Activated naive CD4-positive, alpha-beta T cell treated with Interleukin-2 at 50 U/mL for 16 hours (primary cell): Measurements from ENCODE around the gene DSTYK.
"Not testable (repeated sequence)": the region's sequence is repeated elsewhere in the genome, so short reads cannot be mapped to it uniquely, and the experiment has no call there.

Source experiments
- DNase-seq: peaks from one replicate; pipeline ENCODE4 v3.0.0-alpha.2; 2020

Gene DSTYK

DNA sequence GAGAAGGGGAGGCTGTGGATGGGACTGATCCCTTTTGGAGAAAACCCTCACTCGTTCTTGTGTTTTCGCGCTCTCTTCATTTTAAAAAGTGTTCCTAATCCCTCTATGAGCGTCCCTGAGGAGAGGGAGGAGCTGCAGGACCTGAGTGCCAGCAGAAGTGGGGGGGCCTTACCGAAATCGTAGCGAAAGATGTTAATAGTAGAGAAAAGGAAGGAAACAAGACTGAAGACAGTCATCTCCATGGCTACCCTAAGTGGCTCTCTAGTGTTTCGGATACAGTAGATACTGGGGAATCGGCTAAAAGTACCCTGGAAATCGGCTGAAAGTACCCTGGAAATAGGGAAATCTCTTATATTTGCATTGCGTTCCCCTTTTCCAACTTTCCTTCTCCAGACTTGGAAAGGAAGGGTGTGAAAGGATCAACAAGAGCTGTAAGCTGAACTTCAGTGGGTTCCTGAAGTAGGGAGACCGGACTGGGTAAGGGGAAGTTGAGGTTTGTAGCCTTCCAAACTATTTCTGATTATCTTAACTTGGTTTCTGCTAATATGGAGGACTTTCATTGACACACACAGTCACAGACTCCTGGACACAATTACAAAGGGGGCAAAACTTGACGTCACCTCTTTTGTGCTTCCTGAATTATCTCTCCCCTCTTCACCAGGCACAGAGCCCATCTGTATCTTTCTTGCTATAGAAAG, 486 bp upstream of the DSTYK start:
- DNase-seq = no peak

DNA sequence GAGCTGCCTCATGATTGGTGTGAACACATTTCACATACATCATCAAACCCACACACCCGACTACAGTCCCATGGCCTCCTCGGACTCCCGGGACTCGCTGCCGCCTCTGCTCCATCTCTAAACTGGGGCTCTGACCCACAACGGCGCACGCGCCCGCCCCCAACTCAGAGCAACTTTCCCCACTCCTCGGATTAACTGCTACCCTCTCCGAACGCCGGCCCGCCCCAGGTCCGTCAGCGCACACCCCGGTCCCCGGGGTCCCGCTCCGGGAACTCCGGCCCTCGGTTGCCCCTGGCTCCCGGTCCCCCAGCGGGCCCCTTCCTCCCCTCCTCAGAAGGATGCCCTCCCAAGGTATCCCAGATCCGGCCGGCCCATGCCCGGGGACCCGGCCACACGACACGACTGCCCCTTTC, 740 bp downstream of the DSTYK start:
- peak; percentile 30 for DNase-seq

DNA sequence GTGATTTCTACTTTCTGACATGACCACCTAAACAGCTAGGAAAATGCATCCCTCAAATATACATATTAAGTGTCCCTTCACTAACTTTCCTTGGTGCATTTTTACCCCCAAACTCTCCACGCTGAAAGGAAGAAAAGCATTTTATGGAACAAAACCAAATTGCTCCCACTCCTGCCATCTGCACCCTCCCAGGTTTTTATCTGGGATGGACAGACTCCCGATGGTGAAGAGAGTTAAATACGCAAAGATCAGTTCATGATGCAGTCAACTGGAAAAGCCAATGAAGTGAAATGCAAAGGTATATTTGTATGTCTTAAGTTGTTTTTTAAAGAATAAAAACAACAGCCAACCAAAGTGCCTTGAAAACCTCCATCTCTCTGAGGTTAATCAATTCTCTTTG, 2.7 kb downstream of the DSTYK start:
- DNase-seq = no peak

DNA sequence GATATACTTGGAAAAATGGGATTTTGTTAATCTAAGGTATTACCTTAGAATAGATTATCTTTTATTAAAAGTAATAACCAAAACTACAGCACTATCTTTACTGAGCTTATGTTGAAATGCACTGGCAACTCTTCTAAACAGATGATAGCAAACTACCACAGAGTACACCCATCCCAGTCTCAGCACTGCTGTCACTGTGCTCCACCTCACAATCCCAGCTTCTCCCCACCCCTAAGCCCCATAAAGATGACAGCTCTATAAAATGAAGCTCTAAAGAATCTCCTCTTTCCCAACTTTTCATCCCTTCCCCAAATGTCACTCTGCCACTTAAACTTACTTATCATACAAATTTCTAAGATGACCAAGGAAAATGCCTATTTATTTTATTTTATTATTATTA, 6.4 kb downstream of the DSTYK start:
- DNase-seq = no peak

DNA sequence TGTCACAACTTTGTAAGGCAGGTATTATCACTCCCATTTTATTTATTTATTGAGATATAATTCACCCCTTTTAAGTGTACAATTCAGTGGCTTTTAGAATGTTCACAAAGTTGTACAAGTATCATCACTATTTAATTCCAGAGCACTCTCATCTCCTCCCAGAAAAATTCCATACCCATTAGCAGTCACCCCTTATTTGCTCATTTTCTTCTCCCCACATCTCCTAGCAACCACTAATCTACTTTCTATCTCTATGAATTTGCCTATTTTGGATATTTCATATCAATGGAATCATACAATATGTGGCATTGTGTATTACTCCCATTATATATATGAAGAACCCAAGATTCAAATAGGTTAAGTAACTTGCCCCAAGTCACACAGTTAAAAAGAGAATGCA, 7.0 kb downstream of the DSTYK start:
- DNase-seq = no peak

DNA sequence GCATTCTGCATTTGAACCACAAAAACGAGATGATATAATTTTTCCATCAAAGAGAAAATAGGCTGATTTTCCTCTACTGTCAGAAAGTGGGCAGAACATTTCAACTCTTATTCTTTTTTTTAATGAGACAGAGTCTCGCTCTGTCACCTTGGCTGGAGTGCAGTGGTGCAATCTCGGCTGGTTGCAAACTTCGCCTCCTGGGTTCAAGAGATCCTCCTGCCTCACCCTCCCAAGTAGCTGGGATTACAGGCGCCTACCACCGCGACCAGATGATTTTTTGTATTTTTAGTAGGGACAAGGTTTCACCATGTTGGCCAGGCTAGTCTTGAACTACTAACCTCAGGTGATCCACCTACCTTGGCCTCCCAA, 11.6 kb downstream of the DSTYK start:
- DNase-seq = peak; percentile 20

DNA sequence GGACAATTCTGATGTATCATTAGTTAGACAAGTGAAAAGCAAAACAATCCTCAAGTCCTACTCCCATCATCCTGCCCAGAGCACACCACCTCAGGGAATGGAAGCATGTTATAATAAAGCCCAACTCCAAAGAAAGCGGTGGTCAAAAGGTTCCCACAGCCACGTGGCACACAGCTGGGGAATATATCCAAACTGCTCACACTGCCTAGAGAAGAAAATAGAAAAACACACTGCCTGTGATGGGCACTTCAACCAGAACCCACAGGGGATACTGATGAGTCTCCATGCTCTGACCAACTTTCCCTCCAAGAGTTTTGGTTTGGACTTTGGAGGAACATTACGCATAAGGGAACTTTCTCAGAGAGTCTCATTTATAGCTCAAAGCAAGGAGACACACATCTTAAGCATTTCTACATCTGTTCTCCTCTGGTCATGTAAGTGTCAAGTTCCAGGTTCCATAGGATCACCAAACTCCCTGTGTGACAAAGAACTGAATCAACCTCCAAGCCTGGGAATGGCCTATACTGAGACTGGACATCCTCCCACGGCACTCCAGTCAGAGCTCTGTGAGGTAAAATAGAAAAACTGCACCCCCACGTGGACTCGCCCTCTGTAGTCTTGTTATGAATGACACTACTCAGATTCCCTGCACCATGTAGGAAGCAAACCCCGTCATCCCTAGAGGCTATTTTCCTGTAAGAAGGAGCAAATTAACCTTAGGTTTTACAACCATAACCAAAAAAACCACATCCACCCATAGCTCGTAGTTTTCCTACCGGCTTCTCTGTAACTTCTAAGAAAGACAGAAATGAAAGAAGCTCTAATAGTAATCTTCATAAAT, 12.2 kb downstream of the DSTYK start:
- peak; percentile 50 for DNase-seq

DNA sequence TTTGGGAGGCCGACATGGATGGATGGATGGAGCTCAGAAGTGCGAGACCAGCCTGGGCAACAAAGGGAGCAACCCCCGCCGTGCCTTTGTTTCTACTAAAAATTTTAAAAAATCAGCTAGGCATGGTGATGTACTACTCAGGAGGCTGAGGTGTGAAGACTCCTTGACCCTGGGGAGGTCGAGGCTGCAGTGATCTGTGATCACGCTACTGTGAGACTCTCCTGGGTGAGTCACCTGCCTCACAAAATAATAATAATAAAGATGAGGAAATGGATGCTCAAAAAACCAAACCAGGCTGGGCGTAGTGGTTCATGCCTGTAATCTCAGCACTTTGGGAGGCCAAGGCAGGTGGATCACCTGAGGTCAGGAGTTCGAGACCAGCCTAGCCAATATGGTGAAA, 19.2 kb downstream of the DSTYK start:
- no peak for DNase-seq

DNA sequence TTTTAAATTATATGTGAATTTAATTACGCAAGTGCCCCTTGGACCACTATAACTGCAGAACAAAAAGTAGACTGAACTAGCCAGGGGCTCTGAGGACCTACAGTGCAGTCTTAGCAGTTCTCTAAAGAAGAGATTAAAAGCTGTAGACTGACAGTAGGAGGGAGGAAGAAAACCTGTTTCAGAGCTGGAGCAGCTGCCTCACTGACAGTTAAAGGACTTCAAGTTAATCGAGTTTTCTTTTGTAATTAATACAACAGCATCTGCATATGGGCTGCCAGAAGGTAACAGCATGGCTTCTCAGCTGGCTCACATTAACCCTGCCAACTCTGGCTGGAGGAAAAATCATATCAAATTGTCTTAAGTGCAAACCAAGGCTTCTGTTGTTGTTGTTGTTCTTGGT, 19.9 kb downstream of the DSTYK start:
- no peak for DNase-seq

DNA sequence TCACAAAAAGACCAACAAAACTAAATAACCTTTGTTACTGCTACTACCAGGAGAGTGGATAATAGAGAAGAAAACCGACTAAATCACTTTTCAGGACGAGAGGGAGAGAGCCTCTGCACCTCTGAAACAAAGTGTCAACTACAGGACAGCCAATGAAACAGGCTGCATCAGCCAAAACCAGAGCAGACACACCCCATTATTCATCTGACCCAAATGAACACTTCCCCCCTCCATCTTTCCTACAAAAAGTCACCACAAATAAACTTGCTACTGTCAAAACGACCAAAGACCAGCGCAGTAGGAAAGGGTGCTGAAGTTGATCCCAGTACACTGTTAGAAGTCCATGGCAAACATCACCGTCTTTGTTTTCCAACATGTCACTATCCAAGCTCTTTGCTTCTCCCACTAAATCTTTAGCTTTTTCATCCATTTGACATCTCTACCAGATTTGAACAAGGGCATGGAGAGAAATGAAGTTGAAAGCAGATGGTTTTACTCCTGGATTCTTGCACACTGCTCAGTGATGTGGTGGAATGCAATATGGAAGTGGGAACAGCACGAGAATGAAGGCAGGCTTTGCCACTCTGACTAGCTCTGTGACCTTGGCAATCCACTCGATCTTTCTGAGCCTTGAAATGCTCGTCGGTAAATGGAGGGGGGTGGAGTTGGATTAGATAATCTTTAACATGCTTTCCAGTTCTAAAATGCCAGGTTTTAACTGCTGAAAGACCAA, 20.5 kb downstream of the DSTYK start:
- DNase-seq = no peak

DNA sequence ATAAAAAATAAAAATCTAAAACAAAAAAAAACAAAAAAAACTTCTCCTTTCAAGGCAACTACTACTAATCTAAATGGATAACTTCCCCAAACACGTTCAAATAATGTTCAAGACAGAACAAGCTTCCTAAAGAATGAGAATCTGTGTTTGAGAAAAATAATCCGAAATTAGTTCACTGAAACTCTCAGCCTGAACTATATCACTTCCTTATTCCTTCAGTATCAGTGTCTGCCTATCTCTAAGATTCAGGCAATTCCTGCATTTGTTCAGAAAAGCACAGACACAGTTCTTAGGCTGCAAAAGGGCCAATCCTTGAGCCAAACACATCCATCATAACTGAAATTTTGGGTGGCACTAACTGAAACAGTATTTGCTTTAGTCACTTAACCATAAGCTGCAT, 22.4 kb downstream of the DSTYK start:
- DNase-seq = no peak

DNA sequence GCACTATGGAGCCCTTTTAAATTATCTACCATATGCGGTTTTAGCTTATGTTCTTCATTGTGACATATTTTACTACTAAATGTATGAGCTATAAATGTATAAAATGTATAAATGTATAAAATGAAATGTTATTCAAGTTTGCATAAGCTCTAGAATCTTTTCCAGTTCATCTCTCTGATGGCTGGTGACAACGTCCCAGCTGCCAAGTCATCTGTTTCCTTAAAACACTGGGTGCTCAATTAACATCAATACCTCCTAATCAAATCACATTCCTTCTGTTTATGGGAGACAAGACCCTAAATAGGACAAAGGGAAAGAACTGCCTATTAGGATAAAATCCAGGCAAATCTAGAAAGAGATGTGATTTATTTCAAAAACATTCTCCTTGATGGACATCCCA, 22.9 kb downstream of the DSTYK start:
- no peak for DNase-seq

DNA sequence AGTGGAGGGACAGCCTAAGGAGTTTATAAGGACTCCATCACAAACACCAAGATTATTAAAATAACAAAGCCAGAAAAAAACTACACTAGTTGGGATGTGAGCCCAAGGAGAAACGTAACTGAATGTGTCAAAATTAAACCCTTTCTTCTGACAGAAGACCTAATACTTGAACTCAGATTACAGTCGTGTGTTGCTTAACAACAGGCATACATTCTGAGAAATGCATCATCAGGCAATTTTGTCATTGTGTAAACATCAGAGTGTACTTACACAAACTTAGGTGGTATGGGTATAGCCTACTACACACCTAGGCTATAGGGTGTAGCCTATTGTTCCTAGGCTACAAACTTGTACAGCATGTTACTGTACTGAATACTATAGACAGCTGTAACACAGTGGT, 23.4 kb downstream of the DSTYK start:
- DNase-seq = no peak

DNA sequence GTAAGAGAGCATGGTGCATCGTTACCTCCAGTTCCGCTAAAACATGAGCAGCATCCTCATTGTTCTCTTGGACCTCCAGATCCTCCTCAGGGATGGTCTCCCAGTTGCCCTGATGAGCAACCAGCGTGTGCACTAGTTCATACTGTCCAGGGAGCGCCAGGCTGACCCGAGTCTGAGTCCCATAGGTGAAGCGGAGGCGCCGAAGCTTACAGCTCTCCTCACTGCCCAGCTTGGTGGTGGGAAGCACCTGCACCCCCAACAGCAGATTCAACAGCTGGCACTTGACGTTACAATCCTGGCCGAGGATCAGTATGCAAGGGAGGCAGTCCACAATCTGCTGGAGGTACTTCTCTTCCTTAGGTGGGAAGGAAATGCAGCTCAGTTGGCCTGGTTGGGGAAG, 24.1 kb downstream of the DSTYK start:
- no peak for DNase-seq

DNA sequence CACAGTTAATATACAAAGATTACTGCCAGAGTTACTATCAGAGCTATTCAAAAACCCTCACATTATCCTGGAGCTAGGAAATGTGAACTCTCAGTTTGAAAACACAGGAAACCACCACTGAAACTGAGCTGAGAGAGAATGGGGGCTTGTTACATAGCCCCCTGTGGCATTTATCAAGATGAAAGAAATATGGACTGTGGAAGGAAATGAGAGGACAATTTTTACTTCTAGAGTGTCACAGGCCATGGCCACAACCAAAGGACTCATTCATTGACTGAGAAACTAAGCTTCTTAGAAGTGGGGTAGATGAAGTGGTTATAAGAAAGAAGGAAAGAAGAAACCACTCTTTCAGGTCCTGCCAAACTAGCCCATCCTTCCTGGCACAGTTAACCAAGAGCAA, 25.3 kb downstream of the DSTYK start:
- DNase-seq = no peak

DNA sequence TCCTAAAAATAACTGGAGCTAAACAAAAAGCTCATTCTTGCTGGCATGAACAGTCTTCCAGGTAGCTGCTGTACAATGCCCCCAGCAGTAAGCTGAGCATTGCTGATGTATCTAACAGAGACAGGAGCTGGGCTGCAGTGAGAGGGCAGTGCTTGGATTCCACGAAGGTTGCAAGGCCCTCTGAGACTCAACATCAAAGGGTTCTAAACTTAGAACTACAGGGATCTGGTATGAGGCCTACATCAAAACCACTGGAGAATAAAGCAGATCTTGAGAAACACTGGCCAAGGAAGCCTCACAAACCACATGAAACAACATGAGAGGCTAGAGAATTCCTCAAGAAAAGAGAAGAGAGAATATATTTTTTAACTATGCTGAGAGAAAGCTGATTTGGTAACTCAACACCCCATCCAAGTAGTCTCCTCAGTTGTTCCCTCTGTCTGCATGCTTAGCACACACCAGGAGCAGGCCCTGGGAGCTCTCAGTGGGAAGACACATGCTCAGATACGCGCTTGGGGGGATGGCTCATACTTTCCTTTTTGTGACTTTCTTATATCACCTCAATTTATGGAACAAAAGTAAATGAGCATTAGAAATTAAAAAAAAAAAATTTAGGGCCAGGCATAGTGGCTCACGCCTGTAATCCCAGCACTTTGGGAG, 27.7 kb downstream of the DSTYK start:
- no peak for DNase-seq

DNA sequence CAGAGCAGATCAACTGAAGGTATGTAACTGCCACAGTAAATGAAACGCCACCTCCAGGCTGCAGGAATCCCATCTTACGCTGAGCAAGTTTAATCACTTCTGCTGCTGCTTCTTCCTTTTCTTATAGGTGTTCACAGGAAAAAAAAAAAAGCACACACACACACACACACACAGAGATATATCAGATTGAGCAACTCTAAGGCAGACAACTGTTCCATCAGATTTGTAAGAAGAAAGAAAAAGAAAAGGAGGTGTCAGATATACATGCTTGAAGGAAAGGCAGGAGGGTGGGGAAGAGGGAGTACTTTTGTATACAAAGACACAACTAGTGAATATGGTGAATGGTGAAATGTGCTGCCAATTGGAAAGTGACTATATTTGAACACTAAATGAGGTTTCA, 28.6 kb downstream of the DSTYK start:
- no peak for DNase-seq

DNA sequence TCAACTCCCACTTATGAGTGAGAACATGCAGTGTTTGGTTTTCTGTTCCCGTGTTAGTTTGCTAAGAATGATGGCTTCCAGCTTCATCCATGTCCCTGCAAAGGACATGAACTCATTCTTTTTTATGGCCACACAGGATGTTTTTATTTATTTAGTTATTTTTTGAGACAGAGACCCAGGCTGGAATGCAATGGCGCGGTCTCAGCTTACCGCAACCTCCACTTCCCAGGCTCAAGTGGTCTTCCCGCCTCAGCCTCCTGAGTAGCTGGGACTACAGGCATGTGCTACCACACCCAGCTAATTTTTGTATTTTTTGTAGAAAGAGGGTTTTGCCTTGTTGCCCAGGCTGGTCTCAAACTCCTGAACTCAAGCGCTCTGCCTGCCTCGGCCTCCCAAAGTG, 31.2 kb downstream of the DSTYK start:
- DNase-seq = not testable (repeated sequence)

DNA sequence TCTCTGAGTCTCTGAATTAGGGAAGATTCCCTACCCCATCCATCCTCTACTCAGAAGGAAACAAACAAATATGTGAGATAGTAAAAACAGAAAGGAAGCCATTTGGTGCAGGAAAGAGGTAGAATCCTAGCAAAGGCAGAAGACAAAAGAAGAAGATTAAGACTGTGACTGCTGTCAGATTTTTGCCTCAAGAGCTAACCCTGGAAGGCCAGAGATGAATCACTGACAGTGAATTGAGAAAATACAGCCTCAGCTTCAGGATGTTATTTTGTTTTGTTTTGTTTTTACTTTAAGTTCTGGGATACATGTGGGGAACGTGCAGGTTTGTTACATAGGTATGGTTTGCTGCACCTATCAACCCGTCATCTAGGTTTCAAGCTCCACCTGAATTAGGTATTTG, 31.7 kb downstream of the DSTYK start:
- DNase-seq = no peak

DNA sequence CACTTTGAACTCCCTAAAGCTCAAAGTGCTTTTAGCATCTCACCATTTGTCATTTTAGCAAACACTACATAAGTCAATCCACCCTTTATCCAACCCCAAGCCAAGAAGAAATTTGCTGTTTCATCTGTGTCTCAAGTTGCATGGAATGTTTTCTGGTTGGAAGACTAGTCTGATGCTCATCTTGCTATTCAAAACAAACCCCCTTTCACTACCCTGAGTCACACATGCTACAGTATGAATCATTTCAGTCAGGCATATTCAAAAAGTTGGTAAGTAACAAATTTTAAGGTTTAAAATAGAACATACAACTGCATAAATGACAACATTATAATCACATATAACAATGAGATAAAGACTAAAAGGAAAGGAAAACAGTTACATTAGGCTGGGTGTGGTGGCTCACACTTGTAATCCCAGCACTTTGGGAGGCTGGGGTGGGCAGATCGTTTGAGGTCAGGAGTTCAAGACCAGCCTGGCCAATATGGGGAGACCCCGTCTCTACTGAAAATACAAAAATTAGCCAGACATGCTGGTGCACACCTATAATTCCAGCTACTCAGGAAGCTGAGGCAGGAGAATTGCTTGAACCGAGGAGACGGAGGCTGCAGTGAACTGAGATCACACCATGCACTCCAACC, 38.7 kb downstream of the DSTYK start:
- DNase-seq = no peak

DNA sequence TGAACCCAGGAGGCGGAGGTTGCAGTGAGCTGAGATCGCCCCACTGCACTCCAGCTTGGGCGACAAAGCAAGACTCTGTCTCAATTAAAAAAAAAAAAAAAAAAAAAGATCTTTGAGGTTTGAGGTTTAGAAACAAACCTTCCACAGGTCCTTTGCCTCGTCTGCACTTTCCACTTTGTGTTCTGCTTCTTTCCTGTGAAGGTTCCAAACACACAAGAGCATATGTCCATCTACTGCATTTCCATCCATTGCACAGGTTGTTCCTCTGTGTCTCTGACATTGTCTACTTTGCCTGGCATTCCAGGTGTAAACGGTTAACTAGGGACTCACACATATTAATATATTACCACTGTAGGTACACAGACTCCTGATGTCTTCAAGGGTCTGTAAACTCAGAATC, 40.1 kb downstream of the DSTYK start:
- no peak for DNase-seq

DNA sequence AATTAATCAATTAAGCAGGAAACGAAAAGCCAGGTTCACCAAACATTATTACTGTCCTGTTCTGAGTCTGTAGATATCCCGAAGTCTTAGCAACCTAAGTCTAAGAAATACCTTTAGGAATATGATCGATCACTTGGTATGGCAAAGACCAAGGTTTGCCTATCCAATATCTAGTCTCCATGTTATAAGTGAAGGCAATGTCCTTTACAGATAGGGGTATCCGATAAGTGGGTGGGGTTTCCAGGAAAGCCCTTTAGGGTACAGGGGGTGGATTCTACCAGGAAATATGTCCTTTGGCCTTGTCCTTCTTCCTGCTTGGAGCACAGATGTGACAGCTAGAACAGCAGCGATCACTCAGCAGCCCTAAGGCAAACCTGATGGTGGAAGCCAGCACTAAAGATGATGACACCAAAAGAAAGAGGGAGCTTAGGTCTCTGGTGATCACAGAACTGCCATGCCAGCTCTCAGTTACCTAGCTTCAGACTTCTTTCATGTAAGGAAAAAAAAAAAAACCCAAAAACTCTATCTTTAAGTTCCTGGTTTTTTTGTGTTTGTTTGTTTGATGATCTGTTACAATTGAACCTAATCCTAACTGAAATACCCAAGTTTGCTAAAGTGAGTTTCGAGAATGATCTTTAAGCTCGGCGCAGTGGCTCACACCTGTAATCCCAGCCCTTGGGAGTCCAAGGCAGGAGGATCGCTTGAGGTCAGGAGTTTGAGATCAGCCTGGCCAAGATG, 40.8 kb downstream of the DSTYK start:
- no peak for DNase-seq
